COLO829 (cell line): ENCODE results near the gene RNF183.

Source experiments
- DNase-seq: peaks from one replicate; pipeline ENCODE4 v3.0.0; 2012; ENCODE audit warnings: low spot score

Gene RNF183

GRCh38 chr9:113302792-113303418 lies at the start of gene RNF183:
TSS of gene RNF183 (minus strand) at chr9:113303376. CDS start at chr9:113298184, 5,192 bp downstream.
- DNase-seq: no peak

GRCh38 chr9:113352411-113352810 lies 49.2 kb upstream of the RNF183 start:
- DNase-seq: no peak

DNA sequence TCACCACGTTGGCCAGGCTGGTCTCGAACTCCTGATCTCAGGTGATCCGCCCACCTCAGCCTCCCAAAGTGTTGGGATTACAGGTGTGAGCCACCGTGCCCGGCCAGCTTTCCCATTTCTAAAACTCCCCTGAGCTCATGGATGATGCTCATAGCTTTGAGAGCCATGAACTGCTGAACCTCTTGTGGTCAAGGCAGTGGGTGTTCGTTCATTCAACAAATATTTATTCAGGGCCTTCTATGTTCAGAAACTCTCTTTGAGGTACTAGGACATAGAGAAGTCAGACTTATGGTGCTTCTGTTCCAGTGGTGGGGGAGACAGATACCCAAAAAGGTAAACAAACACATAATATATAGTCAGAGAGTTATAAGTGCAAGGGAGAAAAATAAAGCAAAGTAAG lies 48.8 kb upstream of the RNF183 start:
- DNase-seq: no peak

DNA sequence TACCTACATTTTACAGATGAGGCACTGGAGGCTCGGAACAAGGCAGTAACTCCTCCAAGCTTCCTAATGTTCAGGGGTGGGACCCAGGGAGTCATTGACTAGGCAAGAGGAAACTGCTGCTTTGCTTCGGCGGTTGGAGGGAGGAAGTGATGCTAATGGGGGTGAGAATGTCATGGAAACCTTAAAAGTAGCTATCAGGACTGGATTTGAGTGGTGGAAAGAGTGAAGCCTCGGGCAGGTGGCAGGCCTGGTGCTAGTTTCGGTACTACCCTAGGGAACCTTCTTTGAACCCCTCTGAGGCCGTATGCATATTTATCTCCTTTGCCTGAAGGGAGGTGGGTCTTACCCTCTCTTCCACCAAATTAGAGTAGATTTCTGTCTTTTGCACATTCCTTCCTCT lies 47.8 kb upstream of the RNF183 start:
- no peak for DNase-seq

GRCh38 chr9:113350107-113350661 lies 47.0 kb upstream of the RNF183 start:
- no peak for DNase-seq

GRCh38 chr9:113349445-113350094 lies 46.4 kb upstream of the RNF183 start, which contains the start of gene BSPRY:
TSS of gene BSPRY (plus strand) at chr9:113349541. CDS start at chr9:113349580, 39 bp downstream.
- no peak for DNase-seq

DNA sequence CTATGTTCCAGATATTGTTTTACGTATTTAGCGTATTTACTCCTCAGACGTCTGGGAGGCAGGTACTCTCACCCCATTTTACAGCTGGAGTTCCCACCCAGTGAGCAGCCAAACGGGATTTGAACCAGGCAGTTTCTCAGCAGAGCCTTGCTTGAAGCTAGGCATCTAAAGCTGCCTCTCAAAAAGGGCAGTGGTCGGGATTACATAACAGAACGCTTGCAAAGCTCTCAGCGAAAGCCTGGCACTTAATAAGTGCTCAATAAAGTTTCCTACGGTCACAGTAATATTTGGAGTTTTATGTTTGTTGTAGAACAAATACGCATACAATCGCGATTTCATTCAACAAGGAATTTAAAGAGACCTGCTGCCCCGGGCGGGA lies 45.9 kb upstream of the RNF183 start:
- DNase-seq: no peak

GRCh38 chr9:113348437-113348836 lies 45.3 kb upstream of the RNF183 start:
- no peak for DNase-seq

DNA sequence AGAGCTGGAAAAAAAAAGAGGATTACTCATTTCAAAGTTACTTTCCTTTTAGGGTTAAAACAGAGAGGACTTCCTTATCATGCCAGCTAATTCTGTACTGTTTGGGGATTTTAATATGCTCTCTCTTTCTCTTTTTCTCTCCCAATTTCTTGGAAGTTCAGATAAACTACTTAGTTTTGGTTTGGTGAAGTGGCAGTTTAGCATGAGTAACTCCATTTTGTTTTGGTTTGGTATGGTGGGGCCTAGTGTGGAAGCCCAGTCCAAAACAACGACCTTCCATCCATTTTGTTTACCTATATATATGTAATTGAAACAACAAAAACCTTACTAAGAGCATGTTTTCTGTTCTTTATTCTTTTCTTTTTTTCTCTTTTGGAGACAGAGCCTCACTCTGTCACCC lies 42.5 kb upstream of the RNF183 start:
- DNase-seq: no peak

DNA sequence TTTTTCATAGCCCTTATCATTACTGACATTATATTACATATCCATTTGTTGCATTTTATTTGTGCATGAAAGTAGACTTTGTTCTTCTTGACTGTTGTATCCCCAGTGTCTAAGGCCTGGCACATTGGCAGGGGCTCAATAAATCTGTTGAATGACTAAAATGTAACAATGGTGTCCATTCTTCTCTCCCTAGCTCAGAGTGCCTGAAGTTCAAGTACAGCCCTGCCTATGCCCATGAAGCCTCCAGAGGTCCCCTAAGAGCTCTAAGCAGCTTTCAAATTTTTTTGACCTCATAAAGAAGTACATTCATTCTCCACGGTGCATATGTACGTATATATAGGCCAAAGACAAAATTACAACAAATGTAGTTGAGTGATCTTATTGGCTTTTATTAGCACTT lies 42.0 kb upstream of the RNF183 start:
- peak; percentile 93 for DNase-seq

GRCh38 chr9:113343732-113344231 lies 40.6 kb upstream of the RNF183 start:
- DNase-seq: peak; percentile 71

DNA sequence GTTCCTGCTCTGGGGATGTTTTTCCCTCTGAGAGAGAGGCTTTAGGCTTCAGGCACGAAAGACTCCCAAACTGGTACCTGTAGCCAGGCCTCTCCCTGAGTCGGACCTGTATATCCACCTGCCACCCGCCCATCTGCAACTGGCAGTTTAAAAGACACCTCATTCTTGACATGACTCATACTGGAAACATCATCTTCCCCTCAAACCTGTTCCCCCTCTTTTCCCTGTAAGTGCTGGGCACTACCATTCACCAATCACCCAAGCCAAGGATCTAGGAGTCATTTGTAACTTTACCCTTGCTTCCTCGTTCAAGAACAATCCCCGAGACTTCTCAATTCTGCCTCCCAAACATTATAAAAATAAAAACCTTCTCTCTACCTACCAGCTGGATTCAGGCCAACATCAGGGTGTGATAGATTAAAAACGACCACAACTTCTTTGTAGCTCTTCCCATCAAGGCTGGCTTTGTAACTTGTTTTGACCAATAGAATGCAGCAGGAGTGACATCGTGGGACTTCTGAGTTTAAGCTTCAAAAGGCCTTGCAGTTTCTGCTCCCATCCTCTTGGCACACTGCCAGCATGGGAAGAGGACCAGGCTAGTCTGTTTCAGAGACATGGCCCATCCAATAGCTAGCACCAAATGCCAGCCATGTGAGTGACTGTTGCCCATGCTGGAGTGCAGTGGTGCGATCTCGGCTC lies 38.7 kb upstream of the RNF183 start:
- no peak for DNase-seq

GRCh38 chr9:113340011-113340699 lies 37.0 kb upstream of the RNF183 start, which contains the start of gene WDR31:
TSS of gene WDR31 (minus strand) at chr9:113340275. CDS start at chr9:113332022, 8,253 bp downstream.
- DNase-seq: peak; percentile 85

GRCh38 chr9:113337714-113338113 lies 34.5 kb upstream of the RNF183 start:
- DNase-seq: no peak

- DNase-seq: no peak
Measured at GRCh38 chr9:113331780-113332179, 28.6 kb upstream of the RNF183 start.

DNA sequence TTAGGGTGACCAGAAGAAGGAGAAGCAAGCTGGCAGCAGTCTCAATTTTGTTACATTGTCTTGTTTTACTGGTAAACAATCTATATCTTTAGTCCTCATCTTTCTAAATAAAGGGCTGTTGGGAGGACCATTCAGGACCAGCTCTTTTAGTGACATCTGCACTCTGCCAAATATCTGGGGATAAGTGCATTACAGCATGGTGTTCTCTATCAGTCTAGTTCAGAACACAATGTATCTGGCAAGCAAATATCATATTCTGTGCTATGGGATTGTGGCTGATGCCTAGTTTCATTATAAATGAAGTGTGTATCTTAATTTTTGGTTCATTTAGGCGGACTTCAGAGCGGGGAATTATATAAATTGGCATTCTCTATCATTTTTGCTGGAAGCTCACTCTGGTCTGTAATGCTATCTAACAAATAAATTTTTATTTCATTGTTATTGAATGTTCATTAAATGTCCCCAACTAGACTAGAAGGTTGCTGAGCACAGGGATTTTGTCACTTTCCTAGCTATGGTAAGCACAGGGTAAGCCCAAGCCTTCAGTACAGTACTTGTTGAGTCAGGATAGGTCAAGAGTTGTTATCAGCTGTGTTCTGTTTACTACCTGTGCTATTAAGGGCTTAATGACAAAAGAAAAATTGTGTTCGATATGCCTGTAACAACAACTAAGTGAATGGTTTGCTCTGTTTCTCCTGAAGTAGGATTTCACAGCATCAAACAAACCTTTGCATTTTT lies 25.0 kb upstream of the RNF183 start:
- DNase-seq: no peak

DNA sequence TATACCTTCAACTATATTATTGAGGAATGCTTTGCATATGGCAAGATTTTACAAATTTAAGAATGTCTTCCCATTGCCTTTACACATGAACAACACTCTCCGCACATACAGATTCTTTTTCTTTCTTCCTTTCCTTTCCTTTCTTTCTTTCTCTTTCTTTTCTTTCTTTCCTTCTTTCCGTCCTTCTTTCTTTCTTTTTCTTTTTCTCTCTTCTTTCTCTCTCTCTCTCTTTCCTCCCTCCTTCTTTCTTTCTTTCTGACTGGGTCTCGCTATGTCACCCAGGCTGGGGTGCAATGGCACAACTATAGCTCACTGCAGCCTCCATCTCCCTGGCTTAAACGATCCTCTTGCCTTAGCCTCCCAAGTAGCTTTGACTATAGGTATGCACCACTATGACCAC lies 23.1 kb upstream of the RNF183 start:
- DNase-seq: no peak

- DNase-seq: no peak
Measured at GRCh38 chr9:113322671-113323070, 19.5 kb upstream of the RNF183 start.

GRCh38 chr9:113320051-113320450 lies 16.9 kb upstream of the RNF183 start:
- DNase-seq: no peak

GRCh38 chr9:113319054-113319453 lies 15.9 kb upstream of the RNF183 start:
- no peak for DNase-seq

GRCh38 chr9:113317777-113318176 lies 14.6 kb upstream of the RNF183 start:
- no peak for DNase-seq
